ENCODE results near the gene LINC00237. TPM values are rescaled to one million over a fixed set of nuclear protein-coding genes. Genes with fewer than 3 reads are reported as not detected.

Gene LINC00237
- total RNA-seq, 4 donors from 2014 or later = 0.83 TPM; not detected in 3

DNA sequence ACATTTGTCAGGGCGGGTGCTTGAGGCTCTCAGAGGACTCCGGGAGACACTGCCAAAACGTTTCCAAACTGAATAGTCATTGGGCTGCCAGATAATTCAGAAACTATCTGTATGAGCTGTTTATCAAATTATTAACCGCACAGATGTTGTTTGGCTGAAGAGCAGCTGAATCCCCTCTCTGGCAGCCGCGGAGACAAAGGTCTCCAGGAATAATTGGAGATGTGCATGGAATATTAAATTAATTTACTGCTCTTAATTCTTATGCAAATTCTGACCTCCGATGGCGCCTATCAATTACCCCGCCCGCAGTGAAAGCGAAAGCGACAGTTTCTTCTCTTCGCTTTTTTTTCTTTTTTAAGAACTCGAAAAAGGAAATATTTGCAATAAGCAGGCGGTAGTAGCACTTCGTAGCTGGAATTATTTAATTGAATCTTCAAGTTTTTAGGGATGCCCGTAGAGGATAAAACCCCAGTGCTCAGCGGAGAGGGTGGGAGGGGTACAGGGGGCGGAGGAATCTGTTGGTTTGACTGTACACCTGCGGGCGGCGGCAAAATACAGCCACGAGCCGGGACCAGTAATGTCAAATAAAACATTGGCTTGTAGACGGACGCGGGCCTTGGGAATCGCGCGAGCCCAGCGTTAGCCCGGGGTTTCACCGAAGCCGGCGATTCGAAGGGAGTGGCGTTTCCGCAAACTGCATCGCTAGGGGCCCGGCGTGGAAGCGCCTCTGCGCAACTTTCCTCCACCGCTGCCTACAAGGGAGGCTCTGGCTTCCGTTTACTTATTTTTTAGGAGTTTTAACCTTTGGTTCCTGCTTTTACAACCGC lies 6.2 kb downstream of the LINC00237 start:
- WGBS = 2% methylated on average over 45 of the region's 46 CpGs

DNA sequence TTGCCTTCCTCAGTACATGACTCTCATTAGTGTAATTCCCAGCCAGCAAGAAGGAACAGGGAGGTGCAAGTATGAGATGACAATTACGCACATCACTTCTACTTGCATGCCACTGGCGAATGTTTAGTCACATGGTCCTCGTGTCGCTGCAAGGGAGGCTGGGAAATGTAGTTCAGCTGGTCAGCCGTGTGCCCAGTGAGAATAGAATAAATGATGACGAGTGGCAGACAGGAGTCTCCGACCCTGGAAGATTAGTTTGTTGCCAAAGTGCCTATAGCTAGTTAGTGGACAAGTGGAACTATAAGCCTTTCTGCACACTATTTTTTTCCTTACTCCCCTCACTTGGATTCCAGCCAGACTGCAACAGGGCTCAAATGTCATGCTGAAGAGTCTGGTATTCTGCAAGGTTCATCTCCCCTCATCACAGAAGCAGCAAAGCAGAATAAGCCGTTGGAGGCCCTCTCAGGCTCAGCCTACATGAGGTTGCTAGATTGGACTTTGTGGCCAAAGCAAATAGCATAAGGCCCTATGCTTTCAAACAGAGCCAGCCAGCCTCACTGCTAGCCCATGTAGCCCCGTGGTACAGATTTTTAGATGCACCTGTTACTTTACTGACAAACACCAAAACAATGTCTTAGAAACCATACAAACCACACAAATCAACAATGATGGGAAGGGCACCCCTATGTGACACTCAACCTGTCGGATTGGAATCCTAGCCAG lies 9.7 kb downstream of the LINC00237 start:
- DNase-seq (ENCODE audit: low spot score in 2 of 2) = no peak
- H3K27ac ChIP-seq = no peak overlapping the region
- TF ChIP-seq, protein P1, sequence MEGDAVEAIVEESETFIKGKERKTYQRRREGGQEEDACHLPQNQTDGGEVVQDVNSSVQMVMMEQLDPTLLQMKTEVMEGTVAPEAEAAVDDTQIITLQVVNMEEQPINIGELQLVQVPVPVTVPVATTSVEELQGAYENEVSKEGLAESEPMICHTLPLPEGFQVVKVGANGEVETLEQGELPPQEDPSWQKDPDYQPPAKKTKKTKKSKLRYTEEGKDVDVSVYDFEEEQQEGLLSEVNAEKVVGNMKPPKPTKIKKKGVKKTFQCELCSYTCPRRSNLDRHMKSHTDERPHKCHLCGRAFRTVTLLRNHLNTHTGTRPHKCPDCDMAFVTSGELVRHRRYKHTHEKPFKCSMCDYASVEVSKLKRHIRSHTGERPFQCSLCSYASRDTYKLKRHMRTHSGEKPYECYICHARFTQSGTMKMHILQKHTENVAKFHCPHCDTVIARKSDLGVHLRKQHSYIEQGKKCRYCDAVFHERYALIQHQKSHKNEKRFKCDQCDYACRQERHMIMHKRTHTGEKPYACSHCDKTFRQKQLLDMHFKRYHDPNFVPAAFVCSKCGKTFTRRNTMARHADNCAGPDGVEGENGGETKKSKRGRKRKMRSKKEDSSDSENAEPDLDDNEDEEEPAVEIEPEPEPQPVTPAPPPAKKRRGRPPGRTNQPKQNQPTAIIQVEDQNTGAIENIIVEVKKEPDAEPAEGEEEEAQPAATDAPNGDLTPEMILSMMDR (IDR thresholded peaks at IDR 0.05) = no peak
- TF ChIP-seq EP300 (IDR thresholded peaks at IDR 0.05) (no peak), POLR2A (IDR thresholded peaks at IDR 0.05) (no peak), POLR2AphosphoS5 (IDR thresholded peaks at IDR 0.05) (no peak)
- H3K9me3 ChIP-seq = no peaks in the 10 kb centered on the region
- no peaks in the 10 kb centered on the region for H3K36me3 ChIP-seq
- peaks cover 21% of the 10 kb centered on the region for H3K4me1 ChIP-seq
- no peak overlapping the region for H3K4me3 ChIP-seq
- WGBS = 43% methylated on average over 10 of the region's 10 CpGs
- H3K27me3 ChIP-seq = peaks cover 54% of the 10 kb centered on the region

More for the DNA sequence above, 6.2 kb downstream of the LINC00237 start:
- Histone ChIP-seq H3K4me3 (peak overlapping the region; percentile 48), H3K9me3 (no peaks in the 10 kb centered on the region), H3K27ac (no peak overlapping the region), H3K36me3 (no peaks in the 10 kb centered on the region), H3K27me3 (peaks cover 69% of the 10 kb centered on the region), H3K4me1 (peaks cover 44% of the 10 kb centered on the region)
- DNase-seq (ENCODE audit: low spot score in 2 of 2) = peak in 1 of 2 donors; percentile 72
- TF ChIP-seq, protein P1 (IDR thresholded peaks at IDR 0.05) = no peak
- TF ChIP-seq POLR2A (IDR thresholded peaks at IDR 0.05) (no peak), POLR2AphosphoS5 (IDR thresholded peaks at IDR 0.05) (no peak), EP300 (IDR thresholded peaks at IDR 0.05) (no peak)

DNA sequence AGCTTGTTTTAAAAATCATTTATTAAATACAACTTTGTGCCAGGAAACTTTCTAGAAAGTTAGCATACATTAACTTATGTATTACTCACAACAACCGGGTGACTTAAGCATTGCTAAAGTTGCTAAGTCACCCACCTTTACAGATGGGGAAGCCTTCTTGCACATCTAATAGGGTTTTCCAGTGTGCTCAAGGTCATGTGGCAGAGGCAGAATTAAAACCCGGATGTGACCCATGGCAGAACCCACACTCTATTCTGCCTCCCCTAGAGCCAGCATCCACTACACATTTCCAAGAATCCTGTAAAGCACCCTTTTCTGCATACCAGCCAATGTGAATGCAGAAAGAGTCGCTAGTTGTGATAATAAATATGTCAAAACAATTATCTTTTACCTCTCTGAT lies 13.4 kb downstream of the LINC00237 start:
- no peaks in the 10 kb centered on the region for H3K9me3 ChIP-seq
- TF ChIP-seq POLR2AphosphoS5 (IDR thresholded peaks at IDR 0.05) = no peak
- TF ChIP-seq, protein P1 (IDR thresholded peaks at IDR 0.05) = no peak
- TF ChIP-seq POLR2A (IDR thresholded peaks at IDR 0.05) = no peak
- TF ChIP-seq EP300 (IDR thresholded peaks at IDR 0.05) = no peak
- WGBS = 70% methylated on average over 3 of the region's 3 CpGs
- H3K27ac ChIP-seq = no peak overlapping the region
- DNase-seq (ENCODE audit: low spot score in 2 of 2) = no peak
- H3K4me1 ChIP-seq = no peaks in the 10 kb centered on the region
- no peaks in the 10 kb centered on the region for H3K36me3 ChIP-seq
- H3K4me3 ChIP-seq = no peak overlapping the region
- H3K27me3 ChIP-seq = peaks cover 54% of the 10 kb centered on the region

DNA sequence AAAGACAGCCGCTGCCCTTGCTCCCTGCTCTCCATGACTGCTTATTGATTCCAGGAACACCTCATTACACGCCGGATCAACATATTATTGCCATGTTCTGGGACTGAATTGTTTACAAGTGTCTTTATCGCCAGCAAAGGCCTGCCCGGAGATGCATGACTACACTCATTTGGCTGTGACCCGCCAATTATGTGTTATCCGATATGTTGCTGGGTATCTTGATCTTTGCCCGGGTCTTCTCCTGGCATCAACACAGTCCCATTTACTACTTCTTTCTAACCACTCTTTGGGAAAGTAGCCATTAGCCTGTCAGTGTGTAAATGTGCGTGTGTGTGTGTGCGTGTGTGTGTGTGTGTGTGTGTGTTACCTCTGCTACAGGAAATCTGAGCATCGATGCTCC lies 15.4 kb downstream of the LINC00237 start:
- H3K36me3 ChIP-seq = no peaks in the 10 kb centered on the region
- H3K4me3 ChIP-seq = no peak overlapping the region
- no peaks in the 10 kb centered on the region for H3K9me3 ChIP-seq
- no peak overlapping the region for H3K27ac ChIP-seq
- TF ChIP-seq POLR2A (IDR thresholded peaks at IDR 0.05) (no peak), EP300 (IDR thresholded peaks at IDR 0.05) (no peak), POLR2AphosphoS5 (IDR thresholded peaks at IDR 0.05) (no peak)
- TF ChIP-seq, protein P1 (IDR thresholded peaks at IDR 0.05) = no peak
- WGBS = 81% methylated on average over 11 of the region's 11 CpGs
- peaks cover 51% of the 10 kb centered on the region for H3K27me3 ChIP-seq
- no peak for DNase-seq (ENCODE audit: low spot score in 2 of 2)
- no peaks in the 10 kb centered on the region for H3K4me1 ChIP-seq

DNA sequence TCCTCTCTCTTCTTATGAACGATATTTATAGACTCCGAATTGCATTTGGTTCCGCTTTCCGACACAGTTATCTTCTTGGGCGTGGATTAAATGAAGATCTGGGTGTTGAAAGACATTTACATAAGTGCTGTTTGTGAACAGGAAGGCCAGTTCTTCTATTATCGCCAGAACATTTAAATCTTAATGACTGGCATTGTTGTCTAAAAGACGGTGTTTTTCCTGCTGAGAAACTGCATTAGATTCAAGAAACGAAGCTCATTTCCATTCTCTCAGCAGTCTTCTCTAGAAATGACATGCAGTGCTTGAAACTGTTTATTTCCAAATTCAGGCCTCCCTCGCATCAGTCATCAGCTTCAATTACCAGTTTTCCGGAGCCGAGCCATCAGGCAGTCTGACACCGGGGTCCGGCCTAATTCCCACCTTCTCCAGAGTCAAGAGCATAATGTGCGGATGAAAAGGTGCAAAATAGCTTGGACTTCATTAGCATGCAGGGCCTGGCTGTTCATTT lies 16.0 kb downstream of the LINC00237 start:
- DNase-seq (ENCODE audit: low spot score in 2 of 2) = no peak
- TF ChIP-seq POLR2AphosphoS5 (IDR thresholded peaks at IDR 0.05) = no peak
- TF ChIP-seq EP300 (IDR thresholded peaks at IDR 0.05) = no peak
- TF ChIP-seq POLR2A (IDR thresholded peaks at IDR 0.05) = no peak
- TF ChIP-seq, protein P1 (IDR thresholded peaks at IDR 0.05) = no peak
- H3K4me1 ChIP-seq = no peaks in the 10 kb centered on the region
- no peak overlapping the region for H3K27ac ChIP-seq
- 61% methylated on average over 14 of the region's 14 CpGs for WGBS
- H3K36me3 ChIP-seq = no peaks in the 10 kb centered on the region
- H3K4me3 ChIP-seq = no peak overlapping the region
- peaks cover 53% of the 10 kb centered on the region for H3K27me3 ChIP-seq
- no peaks in the 10 kb centered on the region for H3K9me3 ChIP-seq
